ENCODE data around the gene TRMT44.

Gene TRMT44

DNA sequence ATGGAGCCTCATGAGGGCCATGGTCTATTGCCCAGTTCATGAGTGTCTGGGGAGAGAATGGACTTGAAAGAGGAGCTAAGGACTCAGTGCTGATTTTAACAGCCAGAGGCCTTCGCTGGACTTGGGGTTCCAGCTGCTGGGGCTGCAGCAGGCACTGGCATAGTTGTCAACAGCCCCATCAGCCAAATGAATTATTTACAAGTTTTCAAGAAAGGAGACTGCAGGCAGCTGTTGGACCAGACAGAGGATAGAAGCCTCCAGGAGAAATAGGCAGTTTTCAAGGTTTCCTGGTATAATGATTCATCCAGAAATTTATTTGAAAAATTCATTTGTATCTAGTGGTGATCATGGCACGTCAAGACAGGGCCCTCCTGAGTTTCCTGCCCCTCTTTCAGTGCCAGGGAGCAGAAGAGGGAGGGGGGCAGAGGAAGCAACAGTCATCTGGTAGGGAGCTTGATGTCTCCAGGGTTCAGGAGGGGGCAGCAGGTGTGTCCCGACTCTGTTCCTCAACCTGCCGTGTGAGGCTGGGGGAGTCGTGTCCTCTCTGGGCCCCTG is 76.5 kb downstream of the TRMT44 start:
- DNase-seq: no peak

DNA sequence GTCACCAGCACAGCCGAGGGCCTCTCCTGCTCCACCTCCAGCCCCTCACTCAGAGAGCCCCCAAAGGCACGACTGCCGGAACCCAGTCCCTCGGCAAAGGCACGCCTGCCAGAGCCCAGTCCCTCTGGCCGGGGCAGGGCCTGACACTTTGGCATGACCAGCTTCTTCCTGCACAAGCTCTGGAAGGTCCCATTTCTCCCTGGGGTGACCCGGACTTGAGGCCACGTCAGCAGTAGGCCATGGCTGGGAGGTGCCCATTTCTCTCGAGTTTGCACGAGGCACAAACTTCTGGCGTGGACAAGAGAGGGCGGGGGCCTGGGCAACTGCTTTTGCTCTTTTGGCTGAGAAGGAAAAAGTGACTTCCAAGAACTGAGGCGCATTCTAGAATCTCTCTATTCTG is 77.4 kb downstream of the TRMT44 start:
- DNase-seq: no peak

DNA sequence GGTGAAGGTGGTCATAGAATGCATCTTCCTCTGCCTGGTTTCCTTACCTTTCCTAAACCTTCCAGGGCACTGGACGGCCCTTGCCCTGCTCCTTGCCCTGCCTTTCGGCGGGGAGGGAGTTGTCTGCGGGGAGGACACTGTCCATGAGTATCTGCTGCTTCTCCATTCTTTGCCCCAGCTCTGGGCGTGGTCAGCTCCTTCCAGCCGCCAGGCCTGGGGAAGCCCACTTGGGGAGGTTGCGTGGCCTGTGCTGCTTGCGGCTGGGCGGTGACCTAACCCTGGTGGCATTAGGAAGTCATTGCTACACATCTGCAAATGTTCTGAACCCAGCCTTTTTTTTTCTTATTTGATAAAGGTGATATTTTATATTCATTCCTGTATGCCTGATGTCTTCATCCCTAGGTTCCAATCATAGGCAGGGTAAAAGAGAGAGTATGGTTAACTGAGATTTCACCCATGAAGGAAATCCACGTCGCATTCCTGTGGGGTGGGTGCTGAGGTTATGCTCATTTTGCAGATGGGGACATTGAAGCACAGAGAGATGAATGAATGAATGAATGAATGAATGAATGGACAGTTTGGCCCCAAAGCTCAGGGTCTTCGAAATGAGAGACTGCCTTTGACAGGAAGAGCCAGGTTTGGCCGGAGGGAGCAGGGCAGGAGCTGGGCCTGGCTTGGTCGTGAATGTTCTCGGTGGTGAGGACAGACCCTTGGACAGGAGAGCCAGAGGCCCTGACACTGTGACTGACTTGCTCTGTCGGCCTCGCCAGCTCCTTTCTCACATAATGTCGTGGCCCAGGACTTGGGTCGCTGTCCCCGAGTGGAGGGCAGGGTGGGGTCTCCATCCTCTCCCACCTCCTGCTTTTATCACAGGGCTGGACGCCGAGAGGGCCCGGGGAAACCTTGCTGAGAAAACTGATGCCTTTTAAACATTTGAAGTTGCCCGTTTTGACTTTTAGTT is 81.9 kb downstream of the TRMT44 start:
- DNase-seq: no peak

DNA sequence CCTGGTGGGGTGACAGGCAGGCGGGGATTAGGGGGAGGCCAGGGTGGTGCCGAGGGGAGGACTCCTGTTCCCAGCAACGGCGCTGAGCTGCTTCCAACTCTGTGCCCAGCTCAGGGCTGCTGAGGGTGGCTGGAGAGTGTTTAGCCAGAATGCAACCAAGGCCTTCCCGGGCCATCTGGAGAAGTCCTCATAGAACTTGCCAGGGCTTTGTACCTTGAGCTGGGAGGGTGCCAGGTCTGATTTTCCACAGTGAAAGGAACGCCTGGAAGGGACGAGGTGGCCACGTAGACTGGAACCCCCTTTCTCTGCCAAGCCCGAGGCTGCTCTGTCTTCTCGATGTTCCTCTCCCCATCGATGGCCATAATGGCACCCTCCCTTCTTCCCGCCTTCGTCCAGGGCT is 82.6 kb downstream of the TRMT44 start:
- no peak for DNase-seq

DNA sequence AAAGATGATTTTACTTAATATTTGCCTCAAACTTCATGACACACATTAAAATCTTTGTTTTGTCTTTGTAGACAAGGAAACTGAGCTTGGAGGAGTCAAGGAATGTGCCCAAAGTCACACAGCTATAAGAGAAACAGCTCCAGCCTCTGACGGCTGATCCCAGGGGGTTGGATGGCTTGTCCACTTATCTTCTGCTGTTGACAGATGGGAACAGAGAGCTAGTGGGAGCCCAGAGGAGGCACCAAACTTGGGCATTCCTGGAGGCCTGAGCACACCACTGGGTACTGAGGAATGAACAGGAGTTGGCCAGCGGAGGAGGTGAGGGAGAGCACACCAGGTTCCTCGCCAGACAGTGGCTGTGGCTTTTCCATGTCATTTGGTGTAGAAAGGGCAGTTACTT is 83.2 kb downstream of the TRMT44 start:
- DNase-seq: no peak

DNA sequence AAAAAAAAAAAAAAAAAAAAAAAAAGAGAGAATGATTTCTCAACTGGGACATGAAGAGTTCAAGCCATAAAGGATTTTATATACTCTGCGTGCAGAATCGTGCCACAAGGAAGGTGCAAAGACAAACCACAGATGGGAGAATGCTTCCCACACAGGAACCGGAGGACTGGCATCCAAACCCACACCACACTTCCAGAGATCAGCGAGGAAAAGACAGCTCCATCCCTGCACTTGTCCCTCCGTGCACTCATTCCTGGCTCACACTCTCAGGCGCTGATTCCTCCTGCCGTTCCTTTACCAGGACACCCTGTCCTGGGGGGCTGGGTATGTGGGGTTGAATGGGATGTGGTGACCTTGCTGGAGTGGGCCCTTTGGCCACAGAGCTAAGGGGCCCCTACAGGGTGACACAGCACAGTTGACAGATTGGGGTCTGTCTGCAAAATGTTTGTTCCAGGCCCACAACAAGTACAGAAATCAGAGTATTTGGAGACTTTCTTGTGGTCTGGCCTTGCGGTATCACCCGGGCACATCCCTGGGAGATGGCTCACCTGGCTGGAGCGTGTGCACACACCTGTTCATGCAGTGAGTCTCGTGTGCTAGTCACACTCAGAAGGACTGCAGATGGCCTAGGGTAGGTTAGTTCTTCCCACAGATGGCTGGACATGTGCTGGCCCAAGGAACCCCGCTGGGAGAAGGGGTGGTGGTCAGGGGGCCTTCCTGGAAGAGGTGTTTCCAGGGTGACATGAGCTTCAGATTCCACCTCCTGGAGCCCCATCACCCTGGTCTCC is 84.2 kb downstream of the TRMT44 start:
- no peak for DNase-seq

DNA sequence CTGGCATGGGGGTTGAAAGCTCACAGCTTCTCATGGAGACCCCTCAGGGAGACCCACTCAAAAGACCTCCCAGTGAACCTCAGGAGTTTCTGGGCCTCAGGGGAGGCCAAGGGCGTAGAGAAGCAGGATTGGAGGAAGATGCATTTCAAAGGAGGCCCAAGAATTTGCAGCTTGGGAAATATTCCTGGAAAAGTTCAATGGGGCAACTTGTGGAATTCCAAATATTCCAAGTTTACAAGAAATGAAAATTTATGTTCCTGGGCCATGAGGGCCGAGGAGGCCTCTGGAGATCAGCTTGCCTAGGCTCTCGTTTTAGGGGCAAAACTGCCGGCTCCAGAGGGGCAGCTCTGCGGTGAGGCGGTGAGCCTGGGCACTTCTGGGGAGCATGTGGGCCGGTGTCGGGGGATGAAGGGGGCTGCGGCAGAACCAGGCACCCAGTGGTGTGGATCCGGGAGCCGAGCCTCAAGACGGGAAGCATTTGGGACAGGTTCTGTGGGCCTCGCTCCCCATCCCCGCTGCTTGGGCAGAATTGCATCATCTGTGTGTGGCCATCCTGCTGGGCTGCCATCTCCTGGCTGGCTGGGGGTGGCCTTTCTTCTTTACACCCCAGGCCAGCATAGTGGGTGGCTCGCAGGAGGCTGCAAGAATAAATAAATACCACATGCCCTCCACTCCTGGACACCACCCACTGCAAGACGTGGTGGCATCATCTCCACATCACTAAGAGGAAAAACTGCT is 85.0 kb downstream of the TRMT44 start:
- DNase-seq: no peak
